Transverse colon (tissue), 4 donors: ENCODE data around the gene SLX4.

ENCODE experiments used
- EP300 ChIP-seq: sonication (generic); formaldehyde crosslinking; IDR thresholded peaks from one replicate; pipeline ENCODE4 v1.6.1; 2017; ENCODE audit warnings: antibody characterized with exemption, low read depth
- POLR2AphosphoS5 ChIP-seq, 3 donors: sonication (generic); formaldehyde crosslinking; IDR thresholded peaks; one replicate each; pipeline ENCODE4 v1.6.1; 2016; ENCODE audit warnings: antibody characterized with exemption in 3 of 3
- TF ChIP-seq, protein P1 (sequence below), 5 experiments: fragments of 200-600 bp in 3 of 5; fragments of 450-650 bp in 2 of 5; sonication (generic) in 3 of 5; IDR thresholded peaks; 1 replicate in 2 of 5; 2 replicates in 3 of 5; pipeline ENCODE4 v1.5.1; 2016 to 2017; ENCODE audit warnings: antibody characterized with exemption in 5 of 5, inconsistent platforms in 3 of 5, mild to moderate bottlenecking in 2 of 5, moderate library complexity in 1 of 5

- TF ChIP-seq, protein P1, sequence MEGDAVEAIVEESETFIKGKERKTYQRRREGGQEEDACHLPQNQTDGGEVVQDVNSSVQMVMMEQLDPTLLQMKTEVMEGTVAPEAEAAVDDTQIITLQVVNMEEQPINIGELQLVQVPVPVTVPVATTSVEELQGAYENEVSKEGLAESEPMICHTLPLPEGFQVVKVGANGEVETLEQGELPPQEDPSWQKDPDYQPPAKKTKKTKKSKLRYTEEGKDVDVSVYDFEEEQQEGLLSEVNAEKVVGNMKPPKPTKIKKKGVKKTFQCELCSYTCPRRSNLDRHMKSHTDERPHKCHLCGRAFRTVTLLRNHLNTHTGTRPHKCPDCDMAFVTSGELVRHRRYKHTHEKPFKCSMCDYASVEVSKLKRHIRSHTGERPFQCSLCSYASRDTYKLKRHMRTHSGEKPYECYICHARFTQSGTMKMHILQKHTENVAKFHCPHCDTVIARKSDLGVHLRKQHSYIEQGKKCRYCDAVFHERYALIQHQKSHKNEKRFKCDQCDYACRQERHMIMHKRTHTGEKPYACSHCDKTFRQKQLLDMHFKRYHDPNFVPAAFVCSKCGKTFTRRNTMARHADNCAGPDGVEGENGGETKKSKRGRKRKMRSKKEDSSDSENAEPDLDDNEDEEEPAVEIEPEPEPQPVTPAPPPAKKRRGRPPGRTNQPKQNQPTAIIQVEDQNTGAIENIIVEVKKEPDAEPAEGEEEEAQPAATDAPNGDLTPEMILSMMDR (IDR thresholded peaks at IDR 0.05): no peak
- no peak for TF ChIP-seq EP300
- TF ChIP-seq POLR2AphosphoS5 (IDR thresholded peaks at IDR 0.05): no peak
These were observed 30.5 kb upstream of the SLX4 start for GRCh38 chr16:3641801-3642396.
